ENCODE measurements around the gene CYBC1. TPM values are rescaled to one million over a fixed set of nuclear protein-coding genes. Genes with fewer than 3 reads are reported as not detected.

Gene CYBC1
- total RNA-seq, 1 experiment from 2014 or later = 71.4 TPM

- Histone ChIP-seq H3K4me3 (no peak overlapping the region), H3K4me1 (replicated peaks) (peaks cover 5% of the 10 kb centered on the region; the same call in 1 of the 2 replicates), H3K36me3 (peaks cover 81% of the 10 kb centered on the region), H3K27me3 (replicated peaks) (no peaks in the 10 kb centered on the region), H3K9me3 (replicated peaks) (no peaks in the 10 kb centered on the region), H3K27ac (no peak overlapping the region)
- DNase-seq (ENCODE audit: low read depth in 1 of 2, low spot score in 2 of 2) = no peak
These were observed 10.7 kb downstream of the CYBC1 start for GRCh38 chr17:82439829-82440365.

GRCh38 chr17:82439194-82439828 lies 11.2 kb downstream of the CYBC1 start:
- no peaks in the 10 kb centered on the region for H3K9me3 ChIP-seq (replicated peaks)
- peak in 1 of 2 experiments; percentile 50 for DNase-seq (ENCODE audit: low read depth in 1 of 2, low spot score in 2 of 2)
- no peaks in the 10 kb centered on the region for H3K27me3 ChIP-seq (replicated peaks)
- H3K36me3 ChIP-seq = peaks cover 76% of the 10 kb centered on the region
- no peak overlapping the region for H3K4me3 ChIP-seq
- peaks cover 5% of the 10 kb centered on the region; the same call in 1 of the 2 replicates for H3K4me1 ChIP-seq (replicated peaks)
- H3K27ac ChIP-seq = no peak overlapping the region

GRCh38 chr17:82438401-82439193 lies 12.0 kb downstream of the CYBC1 start:
- peak in 1 of 2 experiments; percentile 47 for DNase-seq (ENCODE audit: low read depth in 1 of 2, low spot score in 2 of 2)

GRCh38 chr17:82437325-82437668 lies 13.3 kb downstream of the CYBC1 start:
- Histone ChIP-seq H3K4me3 (no peak overlapping the region), H3K36me3 (peaks cover 67% of the 10 kb centered on the region), H3K27ac (no peak overlapping the region), H3K4me1 (replicated peaks) (peaks cover 5% of the 10 kb centered on the region; the same call in 1 of the 2 replicates), H3K9me3 (replicated peaks) (no peaks in the 10 kb centered on the region), H3K27me3 (replicated peaks) (no peaks in the 10 kb centered on the region)
- no peak for DNase-seq (ENCODE audit: low read depth in 1 of 2, low spot score in 2 of 2)

More at GRCh38 chr17:82438401-82439193, 12.0 kb downstream of the CYBC1 start:
- H3K27ac ChIP-seq = no peak overlapping the region
- peaks cover 75% of the 10 kb centered on the region for H3K36me3 ChIP-seq
- H3K27me3 ChIP-seq (replicated peaks) = no peaks in the 10 kb centered on the region
- peaks cover 5% of the 10 kb centered on the region; the same call in 1 of the 2 replicates for H3K4me1 ChIP-seq (replicated peaks)
- no peak overlapping the region for H3K4me3 ChIP-seq
- H3K9me3 ChIP-seq (replicated peaks) = no peaks in the 10 kb centered on the region

GRCh38 chr17:82436601-82437324 lies 13.8 kb downstream of the CYBC1 start:
- Histone ChIP-seq H3K4me1 (replicated peaks) (peaks cover 5% of the 10 kb centered on the region; the same call in 1 of the 2 replicates), H3K27me3 (replicated peaks) (no peaks in the 10 kb centered on the region), H3K9me3 (replicated peaks) (no peaks in the 10 kb centered on the region), H3K36me3 (peaks cover 62% of the 10 kb centered on the region), H3K27ac (no peak overlapping the region), H3K4me3 (no peak overlapping the region)
- peak in 1 of 2 experiments; percentile 52 for DNase-seq (ENCODE audit: low read depth in 1 of 2, low spot score in 2 of 2)

- peaks cover 5% of the 10 kb centered on the region; the same call in 1 of the 2 replicates for H3K4me1 ChIP-seq (replicated peaks)
- no peak overlapping the region for H3K4me3 ChIP-seq
- no peak overlapping the region for H3K27ac ChIP-seq
- no peaks in the 10 kb centered on the region for H3K27me3 ChIP-seq (replicated peaks)
- peaks cover 58% of the 10 kb centered on the region for H3K36me3 ChIP-seq
- peak in 1 of 2 experiments; percentile 51 for DNase-seq (ENCODE audit: low read depth in 1 of 2, low spot score in 2 of 2)
- H3K9me3 ChIP-seq (replicated peaks) = no peaks in the 10 kb centered on the region
These were observed 14.7 kb downstream of the CYBC1 start for GRCh38 chr17:82435601-82436583.

GRCh38 chr17:82435103-82435502 lies 15.4 kb downstream of the CYBC1 start:
- Histone ChIP-seq H3K4me3 (no peak overlapping the region), H3K27ac (no peak overlapping the region), H3K4me1 (replicated peaks) (peaks cover 5% of the 10 kb centered on the region; the same call in 1 of the 2 replicates), H3K27me3 (replicated peaks) (no peaks in the 10 kb centered on the region), H3K36me3 (peaks cover 52% of the 10 kb centered on the region), H3K9me3 (replicated peaks) (no peaks in the 10 kb centered on the region)
- peak in 1 of 2 experiments; percentile 55 for DNase-seq (ENCODE audit: low read depth in 1 of 2, low spot score in 2 of 2)

GRCh38 chr17:82434216-82434565 lies 16.4 kb downstream of the CYBC1 start:
- H3K27me3 ChIP-seq (replicated peaks) = no peaks in the 10 kb centered on the region
- no peak overlapping the region for H3K27ac ChIP-seq
- peaks cover 43% of the 10 kb centered on the region for H3K36me3 ChIP-seq
- H3K9me3 ChIP-seq (replicated peaks) = no peaks in the 10 kb centered on the region
- no peak for DNase-seq (ENCODE audit: low read depth in 1 of 2, low spot score in 2 of 2)
- H3K4me3 ChIP-seq = no peak overlapping the region
- peaks cover 5% of the 10 kb centered on the region; the same call in 1 of the 2 replicates for H3K4me1 ChIP-seq (replicated peaks)

GRCh38 chr17:82433560-82434215 lies 16.9 kb downstream of the CYBC1 start:
- H3K27ac ChIP-seq = no peak overlapping the region
- H3K36me3 ChIP-seq = peaks cover 38% of the 10 kb centered on the region
- no peaks in the 10 kb centered on the region for H3K9me3 ChIP-seq (replicated peaks)
- peaks cover 5% of the 10 kb centered on the region; the same call in 1 of the 2 replicates for H3K4me1 ChIP-seq (replicated peaks)
- H3K4me3 ChIP-seq = no peak overlapping the region
- DNase-seq (ENCODE audit: low read depth in 1 of 2, low spot score in 2 of 2) = no peak
- no peaks in the 10 kb centered on the region for H3K27me3 ChIP-seq (replicated peaks)

- Histone ChIP-seq H3K27ac (no peak overlapping the region), H3K9me3 (replicated peaks) (no peaks in the 10 kb centered on the region), H3K4me1 (replicated peaks) (peaks cover 5% of the 10 kb centered on the region; the same call in 1 of the 2 replicates), H3K36me3 (peaks cover 27% of the 10 kb centered on the region), H3K27me3 (replicated peaks) (no peaks in the 10 kb centered on the region), H3K4me3 (no peak overlapping the region)
- no peak for DNase-seq (ENCODE audit: low read depth in 1 of 2, low spot score in 2 of 2)
These were observed 18.5 kb downstream of the CYBC1 start for GRCh38 chr17:82432017-82432416.

GRCh38 chr17:82429824-82430223 lies 20.7 kb downstream of the CYBC1 start:
- no peaks in the 10 kb centered on the region for H3K4me1 ChIP-seq (replicated peaks)
- no peak overlapping the region for H3K27ac ChIP-seq
- no peaks in the 10 kb centered on the region for H3K27me3 ChIP-seq (replicated peaks)
- no peak for DNase-seq (ENCODE audit: low read depth in 1 of 2, low spot score in 2 of 2)
- H3K9me3 ChIP-seq (replicated peaks) = no peaks in the 10 kb centered on the region
- peaks cover 10% of the 10 kb centered on the region for H3K36me3 ChIP-seq
- no peak overlapping the region for H3K4me3 ChIP-seq

GRCh38 chr17:82428546-82428945 lies 22.0 kb downstream of the CYBC1 start:
- Histone ChIP-seq H3K27me3 (replicated peaks) (no peaks in the 10 kb centered on the region), H3K4me3 (no peak overlapping the region), H3K9me3 (replicated peaks) (no peaks in the 10 kb centered on the region), H3K27ac (no peak overlapping the region), H3K4me1 (replicated peaks) (no peaks in the 10 kb centered on the region), H3K36me3 (peaks cover 10% of the 10 kb centered on the region)
- DNase-seq (ENCODE audit: low read depth in 1 of 2, low spot score in 2 of 2) = no peak

Data from SJSA1 (cell line).